ENCODE results near the gene TXLNG.
"Not testable (repeated sequence)": the region's sequence is repeated elsewhere in the genome, so short reads cannot be mapped to it uniquely, and the experiment has no call there.

Gene TXLNG

GRCh38 chrX:16778545-16778944 lies 7.7 kb upstream of the TXLNG start:
- Histone ChIP-seq H3K4me3 (no peak overlapping the region), H3K9ac (no peak overlapping the region), H3K36me3 (no peaks in the 10 kb centered on the region), H4K20me1 (no peaks in the 10 kb centered on the region), H3K4me1 (no peaks in the 10 kb centered on the region), H3K27ac (no peak overlapping the region), H3K4me2 (no peak overlapping the region), H3K27me3 (peaks cover 4 to 52% (median 23%) of the 10 kb centered on the region in 11 experiments; a peak in 14 of 22 replicates), H3K9me3 (replicated peaks in 1 of 11) (peaks cover 0 to 6% (median 0%) of the 10 kb centered on the region in 11 experiments; a peak in 2 of 22 replicates)
- 0 out of 22 replicates have a peak, but pooled peaks of 1 of the 11 experiments have one; percentile 45 for TF ChIP-seq Cebpa-rat (IDR thresholded peaks at IDR 0.05)

- Histone ChIP-seq H3K4me2 (no peak overlapping the region), H3K4me3 (no peak overlapping the region), H4K20me1 (no peaks in the 10 kb centered on the region), H3K27me3 (peaks cover 6 to 56% (median 28%) of the 10 kb centered on the region in 11 experiments; a peak in 15 of 22 replicates), H3K9ac (no peak overlapping the region), H3K27ac (no peak overlapping the region), H3K9me3 (replicated peaks in 1 of 11) (peaks cover 0 to 6% (median 0%) of the 10 kb centered on the region in 11 experiments; a peak in 2 of 22 replicates), H3K36me3 (no peaks in the 10 kb centered on the region), H3K4me1 (no peaks in the 10 kb centered on the region)
- TF ChIP-seq Cebpa-rat (IDR thresholded peaks at IDR 0.05): no peak
These were observed 7.3 kb upstream of the TXLNG start for GRCh38 chrX:16778993-16779392.

GRCh38 chrX:16779815-16780214 lies 6.5 kb upstream of the TXLNG start:
- not testable (repeated sequence) for H3K9ac ChIP-seq; H4K20me1 ChIP-seq; H3K4me1 ChIP-seq; H3K9me3 ChIP-seq (replicated peaks in 1 of 11); H3K4me3 ChIP-seq; H3K27ac ChIP-seq; H3K36me3 ChIP-seq; H3K4me2 ChIP-seq
- peaks cover 10 to 65% (median 35%) of the 10 kb centered on the region in 11 experiments for H3K27me3 ChIP-seq

GRCh38 chrX:16783452-16783851 lies 2.8 kb upstream of the TXLNG start:
- no peak overlapping the region for H3K4me3 ChIP-seq
- no peaks in the 10 kb centered on the region for H3K36me3 ChIP-seq
- peaks cover 21 to 68% (median 51%) of the 10 kb centered on the region in 11 experiments for H3K27me3 ChIP-seq
- no peaks in the 10 kb centered on the region for H3K9me3 ChIP-seq (replicated peaks in 1 of 11)
- H4K20me1 ChIP-seq: peaks cover 0 to 18% (median 13%) of the 10 kb centered on the region in 11 experiments; a peak in 14 of 22 replicates
- no peak for TF ChIP-seq Cebpa-rat (IDR thresholded peaks at IDR 0.05)
- H3K4me2 ChIP-seq: no peak overlapping the region
- no peak overlapping the region for H3K27ac ChIP-seq
- H3K9ac ChIP-seq: no peak overlapping the region
- H3K4me1 ChIP-seq: peaks cover 10 to 21% (median 19%) of the 10 kb centered on the region in 10 experiments; a peak in 19 of 20 replicates

- Histone ChIP-seq H3K27me3 (peaks cover 15 to 59% (median 42%) of the 10 kb centered on the region in 11 experiments; a peak in 21 of 22 replicates), H3K4me1 (peaks cover 10 to 31% (median 25%) of the 10 kb centered on the region in 10 experiments; a peak in 19 of 20 replicates), H4K20me1 (peaks cover 0 to 28% (median 19%) of the 10 kb centered on the region in 11 experiments; a peak in 14 of 22 replicates)
- not testable (repeated sequence) for H3K4me2 ChIP-seq; H3K9me3 ChIP-seq (replicated peaks in 1 of 11); H3K9ac ChIP-seq; H3K4me3 ChIP-seq; H3K27ac ChIP-seq; H3K36me3 ChIP-seq
These were observed 1.8 kb upstream of the TXLNG start for GRCh38 chrX:16784440-16784839.

GRCh38 chrX:16785247-16786138 lies 773 bp upstream of the TXLNG start:
- peak overlapping the region; percentile 62 to 86 (median 70) for H3K4me3 ChIP-seq
- H3K36me3 ChIP-seq: peaks cover 0 to 15% (median 5%) of the 10 kb centered on the region in 11 experiments; a peak in 14 of 22 replicates
- H3K9ac ChIP-seq: peak overlapping the region; percentile 63 to 87 (median 82)
- TF ChIP-seq Cebpa-rat (IDR thresholded peaks at IDR 0.05): no peak
- H3K4me2 ChIP-seq: peak overlapping the region; percentile 77 to 98 (median 87)
- H4K20me1 ChIP-seq: peaks cover 0 to 38% (median 27%) of the 10 kb centered on the region in 11 experiments; a peak in 16 of 22 replicates
- H3K4me1 ChIP-seq: peaks cover 10 to 31% (median 25%) of the 10 kb centered on the region in 10 experiments; a peak in 19 of 20 replicates
- H3K27me3 ChIP-seq: peaks cover 9 to 49% (median 34%) of the 10 kb centered on the region in 11 experiments; a peak in 21 of 22 replicates
- H3K27ac ChIP-seq: peak overlapping the region in 5 of 11 experiments; percentile 5 to 80 (median 51); a peak in 7 of 22 replicates
- no peaks in the 10 kb centered on the region for H3K9me3 ChIP-seq (replicated peaks in 1 of 11)

- peak in 3 of 11 experiments; percentile 30 to 52 (median 50); a peak in 2 of 22 replicates for TF ChIP-seq Cebpa-rat (IDR thresholded peaks at IDR 0.05)
- Histone ChIP-seq H3K9me3 (replicated peaks in 1 of 11) (no peaks in the 10 kb centered on the region), H3K27me3 (peaks cover 9 to 42% (median 33%) of the 10 kb centered on the region in 11 experiments; a peak in 21 of 22 replicates), H3K4me3 (peak overlapping the region; percentile 62 to 86 (median 70)), H3K36me3 (peaks cover 7 to 31% (median 18%) of the 10 kb centered on the region in 11 experiments; a peak in 19 of 22 replicates), H3K27ac (peak overlapping the region; percentile 47 to 86 (median 79); a peak in 21 of 22 replicates), H3K4me2 (peak overlapping the region; percentile 78 to 90 (median 84)), H4K20me1 (peaks cover 0 to 54% (median 43%) of the 10 kb centered on the region in 11 experiments; a peak in 16 of 22 replicates), H3K9ac (peak overlapping the region; percentile 79 to 87 (median 84)), H3K4me1 (peaks cover 10 to 31% (median 25%) of the 10 kb centered on the region in 10 experiments; a peak in 19 of 20 replicates)
These were observed 797 bp downstream of the TXLNG start for GRCh38 chrX:16786791-16787735.

GRCh38 chrX:16788477-16788876 lies 2.2 kb downstream of the TXLNG start:
- Histone ChIP-seq H3K27ac (no peak overlapping the region), H3K9ac (no peak overlapping the region), H3K36me3 (peaks cover 9 to 42% (median 26%) of the 10 kb centered on the region in 11 experiments; a peak in 20 of 22 replicates), H3K27me3 (peaks cover 9 to 32% (median 26%) of the 10 kb centered on the region in 11 experiments; a peak in 21 of 22 replicates), H3K4me1 (peaks cover 10 to 31% (median 25%) of the 10 kb centered on the region in 10 experiments; a peak in 19 of 20 replicates), H3K4me2 (peak overlapping the region in 9 of 11 experiments; percentile 78 to 86 (median 84); a peak in 17 of 22 replicates), H4K20me1 (peaks cover 0 to 68% (median 57%) of the 10 kb centered on the region in 11 experiments; a peak in 17 of 22 replicates), H3K4me3 (no peak overlapping the region), H3K9me3 (replicated peaks in 1 of 11) (no peaks in the 10 kb centered on the region)
- peak in 3 of 11 experiments; percentile 37 to 71 (median 45); a peak in 5 of 22 replicates for TF ChIP-seq Cebpa-rat (IDR thresholded peaks at IDR 0.05)
